BE2C (cell line): ENCODE data around the gene INO80D. TPM values are rescaled to one million over a fixed set of nuclear protein-coding genes. Genes with fewer than 3 reads are reported as not detected.
"Not testable (repeated sequence)": the region's sequence is repeated elsewhere in the genome, so short reads cannot be mapped to it uniquely, and the experiment has no call there.

Source experiments
- DNase-seq: peaks from one replicate; pipeline ENCODE4 v3.0.0-alpha.2; 2020
- H3K27me3 ChIP-seq: fragments of 250-450 bp; sonication (Bioruptor Pico); 2 replicates; pipeline ENCODE4 v1.5.1; 2020; ENCODE audit warnings: mild to moderate bottlenecking
- H3K36me3 ChIP-seq: fragments of 250-450 bp; sonication (Bioruptor Pico); 2 replicates; pipeline ENCODE4 v1.5.1; 2020; ENCODE audit warnings: mild to moderate bottlenecking
- H3K4me1 ChIP-seq: fragments of 250-450 bp; sonication (Bioruptor Pico); 2 replicates; pipeline ENCODE4 v1.5.1; 2020
- H3K4me3 ChIP-seq: 2 replicates; pipeline ENCODE4 v1.5.1; 2011; ENCODE audit warnings: low read depth, low read length
- H3K9me3 ChIP-seq: fragments of 250-450 bp; sonication (Bioruptor Pico); 2 replicates; pipeline ENCODE4 v1.5.1; 2020
- CTCF ChIP-seq: IDR thresholded peaks from 2 replicates; pipeline ENCODE4 v1.5.1; 2012; ENCODE audit warnings: mild to moderate bottlenecking, low read depth, low read length
- polyA plus RNA-seq: library from polyadenylated mRNA; unstranded; fragments of >200 nt; gene quantifications from one replicate; pipeline ENCODE4 v1.2.1, GENCODE V29; 2012; ENCODE audit warnings: low read depth, missing spikeins; ENCODE audit not compliant: insufficient read length, insufficient read depth

INO80D gene
- 4.5 TPM for polyA plus RNA-seq

GRCh38 chr2:206085742-206086445 lies at the start of gene INO80D:
Gene INO80D, minus strand, starts transcription at chr2:206086174. Its CDS starts 23,158 bp downstream, at chr2:206063016.
- Histone ChIP-seq H3K27me3 (no peaks in the 10 kb centered on the region), H3K36me3 (peaks cover 8% of the 10 kb centered on the region; the same call in 1 of the 2 replicates), H3K9me3 (no peaks in the 10 kb centered on the region), H3K4me3 (peak within 1 kb of the TSS; percentile 89), H3K4me1 (no peaks in the 10 kb centered on the region; the same call in 1 of the 2 replicates)
- peak; percentile 85 for DNase-seq
- peak; percentile 61 for TF ChIP-seq CTCF

GRCh38 chr2:206127656-206128055 lies 41.7 kb upstream of the INO80D start:
- H3K9me3 ChIP-seq = no peaks in the 10 kb centered on the region
- H3K4me1 ChIP-seq = no peaks in the 10 kb centered on the region
- TF ChIP-seq CTCF = peak; percentile 30; the same call in 1 of the 2 replicates
- peaks cover 84% of the 10 kb centered on the region for H3K36me3 ChIP-seq
- H3K27me3 ChIP-seq = no peaks in the 10 kb centered on the region
- H3K4me3 ChIP-seq = no peak overlapping the region
- no peak for DNase-seq

- TF ChIP-seq CTCF = no peak
- Histone ChIP-seq H3K27me3 (no peaks in the 10 kb centered on the region), H3K4me1 (no peaks in the 10 kb centered on the region), H3K9me3 (no peaks in the 10 kb centered on the region), H3K36me3 (peaks cover 86% of the 10 kb centered on the region), H3K4me3 (no peak overlapping the region)
- DNase-seq = no peak
Observed at GRCh38 chr2:206125901-206126300, 39.9 kb upstream of the INO80D start.

GRCh38 chr2:206122569-206122968 lies 36.6 kb upstream of the INO80D start:
- peaks cover 74% of the 10 kb centered on the region for H3K36me3 ChIP-seq

GRCh38 chr2:206116278-206116677 lies 30.3 kb upstream of the INO80D start:
- Histone ChIP-seq H3K4me1 (no peaks in the 10 kb centered on the region), H3K27me3 (no peaks in the 10 kb centered on the region), H3K36me3 (peaks cover 32% of the 10 kb centered on the region), H3K9me3 (no peaks in the 10 kb centered on the region), H3K4me3 (no peak overlapping the region)
- DNase-seq = no peak
- TF ChIP-seq CTCF = no peak

More at GRCh38 chr2:206122569-206122968, 36.6 kb upstream of the INO80D start:
- H3K4me3 ChIP-seq, H3K4me1 ChIP-seq, H3K27me3 ChIP-seq, DNase-seq, H3K9me3 ChIP-seq: not testable (repeated sequence)

GRCh38 chr2:206115026-206115578 lies 29.1 kb upstream of the INO80D start:
- peaks cover 21% of the 10 kb centered on the region for H3K36me3 ChIP-seq
- no peak overlapping the region for H3K4me3 ChIP-seq
- H3K4me1 ChIP-seq = no peaks in the 10 kb centered on the region
- H3K9me3 ChIP-seq = no peaks in the 10 kb centered on the region
- no peak for TF ChIP-seq CTCF
- H3K27me3 ChIP-seq = no peaks in the 10 kb centered on the region
- DNase-seq = no peak
